NB4 (cell line): Measurements from ENCODE around the gene DOCK2.

Experiments
- DNase-seq: peaks from one replicate; pipeline ENCODE4 v3.0.0; 2010; ENCODE audit warnings: low read depth
- H3K4me3 ChIP-seq: one replicate; pipeline ENCODE4 v1.5.1; 2011; ENCODE audit warnings: mild to moderate bottlenecking, low read depth, low read length, moderate library complexity
- CTCF ChIP-seq: IDR thresholded peaks from one replicate; pipeline ENCODE4 v1.5.1; 2012; ENCODE audit warnings: low read depth, low read length
- MAX ChIP-seq: IDR thresholded peaks from 2 replicates; pipeline ENCODE4 v1.6.1; 2011; ENCODE audit warnings: low read depth, low read length
- MYC ChIP-seq: IDR thresholded peaks from 2 replicates; pipeline ENCODE4 v1.6.1; 2011; ENCODE audit warnings: low read depth, low read length
- POLR2A ChIP-seq: IDR thresholded peaks from 2 replicates; pipeline ENCODE4 v1.6.1; 2011; ENCODE audit warnings: mild to moderate bottlenecking; ENCODE audit not compliant: insufficient read length; ENCODE audit errors: extremely low read depth

Gene DOCK2

GRCh38 chr5:169974121-169974770 is 337.2 kb downstream of the DOCK2 start:
- no peak for DNase-seq
- TF ChIP-seq MYC: no peak

GRCh38 chr5:169978714-169979113 is 341.6 kb downstream of the DOCK2 start:
- no peak for DNase-seq
- TF ChIP-seq POLR2A (no peak), CTCF (no peak), MAX (no peak), MYC (no peak)
- H3K4me3 ChIP-seq: no peak overlapping the region

More at GRCh38 chr5:169974121-169974770, 337.2 kb downstream of the DOCK2 start:
- no peak overlapping the region for H3K4me3 ChIP-seq

- no peak overlapping the region for H3K4me3 ChIP-seq
- no peak for TF ChIP-seq POLR2A
- TF ChIP-seq MAX: no peak
- no peak for TF ChIP-seq MYC
- TF ChIP-seq CTCF: no peak
- DNase-seq: no peak
Observed at GRCh38 chr5:169979871-169980270, 342.8 kb downstream of the DOCK2 start.

- H3K4me3 ChIP-seq: no peak within 1 kb of the TSS
- TF ChIP-seq MYC (no peak), CTCF (peak; percentile 57)
- peak; percentile 71 for DNase-seq
Observed at GRCh38 chr5:169980418-169981053, 343.5 kb downstream of the DOCK2 start, which contains the start of gene INSYN2B. Gene INSYN2B, minus strand, starts transcription at chr5:169980495. Its CDS starts 96,597 bp downstream, at chr5:169883898.

- TF ChIP-seq POLR2A (no peak), MYC (no peak), CTCF (no peak), MAX (no peak)
- no peak overlapping the region for H3K4me3 ChIP-seq
- DNase-seq: no peak
Observed at GRCh38 chr5:169988206-169988605, 351.1 kb downstream of the DOCK2 start.

GRCh38 chr5:169988947-169989346 is 351.9 kb downstream of the DOCK2 start:
- DNase-seq: no peak
- TF ChIP-seq MYC (no peak), MAX (no peak), POLR2A (no peak), CTCF (no peak)
- no peak overlapping the region for H3K4me3 ChIP-seq
